ENCODE measurements around the gene S100A2. TPM values are rescaled to one million over a fixed set of nuclear protein-coding genes. Genes with fewer than 3 reads are reported as not detected.

Gene S100A2
- total and polyA plus RNA-seq, 2 of the 13 experiments (the other 11 are each of a cell fraction or from before 2014, with no cell fraction given) = 1.2 TPM

DNA sequence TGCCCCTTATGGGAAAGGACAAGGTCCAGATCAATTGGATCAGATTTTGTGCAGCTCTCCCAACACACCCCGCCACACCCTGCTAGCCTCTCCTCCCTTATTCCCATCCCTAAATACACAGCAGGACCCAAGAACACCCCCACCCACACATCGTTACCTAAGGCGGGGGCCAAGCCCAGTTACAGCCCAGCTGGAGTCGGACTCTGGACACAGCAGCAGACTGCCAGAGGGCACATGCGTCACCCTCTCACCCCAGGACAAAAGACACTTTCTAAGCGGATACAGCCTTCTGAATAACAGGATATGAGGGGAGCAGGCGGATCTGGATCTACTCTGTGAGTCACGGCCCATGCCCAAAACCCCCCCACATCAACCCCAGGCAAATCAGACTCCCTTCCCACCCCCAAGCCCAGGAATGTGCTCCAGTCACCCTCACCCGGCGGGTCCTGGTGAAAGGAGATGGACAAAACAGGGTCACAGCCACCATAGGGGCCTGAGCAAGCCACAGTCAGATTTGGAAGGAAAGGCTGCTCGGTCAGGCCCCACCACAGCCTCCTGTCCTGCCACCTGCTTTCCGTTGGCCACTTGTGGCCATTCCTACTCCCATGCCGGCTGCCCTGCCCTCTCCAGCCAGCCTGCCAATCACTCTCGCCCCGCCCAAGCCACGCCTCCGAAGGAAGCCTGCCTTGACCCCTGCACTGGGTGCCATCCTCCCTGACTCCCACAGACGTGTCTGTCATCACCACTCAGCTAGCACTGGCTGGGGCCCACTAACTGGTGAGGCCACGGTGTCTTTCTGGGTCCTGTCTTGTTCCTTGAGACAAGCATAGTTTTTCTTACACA, 43.3 kb upstream of the S100A2 start (continued):
- TF ChIP-seq, protein P1, sequence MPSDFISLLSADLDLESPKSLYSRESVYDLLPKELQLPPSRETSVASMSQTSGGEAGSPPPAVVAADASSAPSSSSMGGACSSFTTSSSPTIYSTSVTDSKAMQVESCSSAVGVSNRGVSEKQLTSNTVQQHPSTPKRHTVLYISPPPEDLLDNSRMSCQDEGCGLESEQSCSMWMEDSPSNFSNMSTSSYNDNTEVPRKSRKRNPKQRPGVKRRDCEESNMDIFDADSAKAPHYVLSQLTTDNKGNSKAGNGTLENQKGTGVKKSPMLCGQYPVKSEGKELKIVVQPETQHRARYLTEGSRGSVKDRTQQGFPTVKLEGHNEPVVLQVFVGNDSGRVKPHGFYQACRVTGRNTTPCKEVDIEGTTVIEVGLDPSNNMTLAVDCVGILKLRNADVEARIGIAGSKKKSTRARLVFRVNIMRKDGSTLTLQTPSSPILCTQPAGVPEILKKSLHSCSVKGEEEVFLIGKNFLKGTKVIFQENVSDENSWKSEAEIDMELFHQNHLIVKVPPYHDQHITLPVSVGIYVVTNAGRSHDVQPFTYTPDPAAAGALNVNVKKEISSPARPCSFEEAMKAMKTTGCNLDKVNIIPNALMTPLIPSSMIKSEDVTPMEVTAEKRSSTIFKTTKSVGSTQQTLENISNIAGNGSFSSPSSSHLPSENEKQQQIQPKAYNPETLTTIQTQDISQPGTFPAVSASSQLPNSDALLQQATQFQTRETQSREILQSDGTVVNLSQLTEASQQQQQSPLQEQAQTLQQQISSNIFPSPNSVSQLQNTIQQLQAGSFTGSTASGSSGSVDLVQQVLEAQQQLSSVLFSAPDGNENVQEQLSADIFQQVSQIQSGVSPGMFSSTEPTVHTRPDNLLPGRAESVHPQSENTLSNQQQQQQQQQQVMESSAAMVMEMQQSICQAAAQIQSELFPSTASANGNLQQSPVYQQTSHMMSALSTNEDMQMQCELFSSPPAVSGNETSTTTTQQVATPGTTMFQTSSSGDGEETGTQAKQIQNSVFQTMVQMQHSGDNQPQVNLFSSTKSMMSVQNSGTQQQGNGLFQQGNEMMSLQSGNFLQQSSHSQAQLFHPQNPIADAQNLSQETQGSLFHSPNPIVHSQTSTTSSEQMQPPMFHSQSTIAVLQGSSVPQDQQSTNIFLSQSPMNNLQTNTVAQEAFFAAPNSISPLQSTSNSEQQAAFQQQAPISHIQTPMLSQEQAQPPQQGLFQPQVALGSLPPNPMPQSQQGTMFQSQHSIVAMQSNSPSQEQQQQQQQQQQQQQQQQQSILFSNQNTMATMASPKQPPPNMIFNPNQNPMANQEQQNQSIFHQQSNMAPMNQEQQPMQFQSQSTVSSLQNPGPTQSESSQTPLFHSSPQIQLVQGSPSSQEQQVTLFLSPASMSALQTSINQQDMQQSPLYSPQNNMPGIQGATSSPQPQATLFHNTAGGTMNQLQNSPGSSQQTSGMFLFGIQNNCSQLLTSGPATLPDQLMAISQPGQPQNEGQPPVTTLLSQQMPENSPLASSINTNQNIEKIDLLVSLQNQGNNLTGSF (CRISPR knock-in tag; IDR thresholded peaks at IDR 0.05) = no peak
- TF ChIP-seq ZNF589 (CRISPR knock-in tag; conservative IDR thresholded peaks at IDR 0.05) (peak; percentile 52; the same call in 1 of the 2 replicates), FLYWCH1 (CRISPR knock-in tag; IDR thresholded peaks at IDR 0.05) (no peak), HNF4A (CRISPR knock-in tag; IDR thresholded peaks at IDR 0.05) (peak; percentile 86), ZNF577 (CRISPR knock-in tag; IDR thresholded peaks at IDR 0.05; ENCODE audit: borderline replicate concordance, low read depth) (0 out of 2 replicates have a peak, but pooled peaks have one; percentile 48), ZNF136 (CRISPR knock-in tag; IDR thresholded peaks at IDR 0.05; ENCODE audit: low read depth) (0 out of 2 replicates have a peak, but pooled peaks have one; percentile 28), SMC3 (IDR thresholded peaks at IDR 0.05; ENCODE audit: low read length) (no peak), KAT8 (CRISPR knock-in tag; IDR thresholded peaks at IDR 0.05) (peak; percentile 58), NCOA1 (CRISPR knock-in tag; IDR thresholded peaks at IDR 0.05) (no peak)
- TF ChIP-seq, protein P2, sequence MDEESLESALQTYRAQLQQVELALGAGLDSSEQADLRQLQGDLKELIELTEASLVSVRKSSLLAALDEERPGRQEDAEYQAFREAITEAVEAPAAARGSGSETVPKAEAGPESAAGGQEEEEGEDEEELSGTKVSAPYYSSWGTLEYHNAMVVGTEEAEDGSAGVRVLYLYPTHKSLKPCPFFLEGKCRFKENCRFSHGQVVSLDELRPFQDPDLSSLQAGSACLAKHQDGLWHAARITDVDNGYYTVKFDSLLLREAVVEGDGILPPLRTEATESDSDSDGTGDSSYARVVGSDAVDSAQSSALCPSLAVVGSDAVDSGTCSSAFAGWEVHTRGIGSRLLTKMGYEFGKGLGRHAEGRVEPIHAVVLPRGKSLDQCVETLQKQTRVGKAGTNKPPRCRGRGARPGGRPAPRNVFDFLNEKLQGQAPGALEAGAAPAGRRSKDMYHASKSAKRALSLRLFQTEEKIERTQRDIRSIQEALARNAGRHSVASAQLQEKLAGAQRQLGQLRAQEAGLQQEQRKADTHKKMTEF (CRISPR knock-in tag; IDR thresholded peaks at IDR 0.05) = peak; percentile 39; the same call in 1 of the 2 replicates
- TF ChIP-seq, protein P3, sequence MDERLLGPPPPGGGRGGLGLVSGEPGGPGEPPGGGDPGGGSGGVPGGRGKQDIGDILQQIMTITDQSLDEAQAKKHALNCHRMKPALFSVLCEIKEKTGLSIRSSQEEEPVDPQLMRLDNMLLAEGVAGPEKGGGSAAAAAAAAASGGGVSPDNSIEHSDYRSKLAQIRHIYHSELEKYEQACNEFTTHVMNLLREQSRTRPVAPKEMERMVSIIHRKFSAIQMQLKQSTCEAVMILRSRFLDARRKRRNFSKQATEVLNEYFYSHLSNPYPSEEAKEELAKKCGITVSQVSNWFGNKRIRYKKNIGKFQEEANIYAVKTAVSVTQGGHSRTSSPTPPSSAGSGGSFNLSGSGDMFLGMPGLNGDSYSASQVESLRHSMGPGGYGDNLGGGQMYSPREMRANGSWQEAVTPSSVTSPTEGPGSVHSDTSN (CRISPR knock-in tag; IDR thresholded peaks at IDR 0.05) = peak; percentile 92
- TF ChIP-seq, protein P4, sequence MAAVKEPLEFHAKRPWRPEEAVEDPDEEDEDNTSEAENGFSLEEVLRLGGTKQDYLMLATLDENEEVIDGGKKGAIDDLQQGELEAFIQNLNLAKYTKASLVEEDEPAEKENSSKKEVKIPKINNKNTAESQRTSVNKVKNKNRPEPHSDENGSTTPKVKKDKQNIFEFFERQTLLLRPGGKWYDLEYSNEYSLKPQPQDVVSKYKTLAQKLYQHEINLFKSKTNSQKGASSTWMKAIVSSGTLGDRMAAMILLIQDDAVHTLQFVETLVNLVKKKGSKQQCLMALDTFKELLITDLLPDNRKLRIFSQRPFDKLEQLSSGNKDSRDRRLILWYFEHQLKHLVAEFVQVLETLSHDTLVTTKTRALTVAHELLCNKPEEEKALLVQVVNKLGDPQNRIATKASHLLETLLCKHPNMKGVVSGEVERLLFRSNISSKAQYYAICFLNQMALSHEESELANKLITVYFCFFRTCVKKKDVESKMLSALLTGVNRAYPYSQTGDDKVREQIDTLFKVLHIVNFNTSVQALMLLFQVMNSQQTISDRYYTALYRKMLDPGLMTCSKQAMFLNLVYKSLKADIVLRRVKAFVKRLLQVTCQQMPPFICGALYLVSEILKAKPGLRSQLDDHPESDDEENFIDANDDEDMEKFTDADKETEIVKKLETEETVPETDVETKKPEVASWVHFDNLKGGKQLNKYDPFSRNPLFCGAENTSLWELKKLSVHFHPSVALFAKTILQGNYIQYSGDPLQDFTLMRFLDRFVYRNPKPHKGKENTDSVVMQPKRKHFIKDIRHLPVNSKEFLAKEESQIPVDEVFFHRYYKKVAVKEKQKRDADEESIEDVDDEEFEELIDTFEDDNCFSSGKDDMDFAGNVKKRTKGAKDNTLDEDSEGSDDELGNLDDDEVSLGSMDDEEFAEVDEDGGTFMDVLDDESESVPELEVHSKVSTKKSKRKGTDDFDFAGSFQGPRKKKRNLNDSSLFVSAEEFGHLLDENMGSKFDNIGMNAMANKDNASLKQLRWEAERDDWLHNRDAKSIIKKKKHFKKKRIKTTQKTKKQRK (IDR thresholded peaks at IDR 0.05; ENCODE audit: low read length) = no peak
- TF ChIP-seq, protein P5, sequence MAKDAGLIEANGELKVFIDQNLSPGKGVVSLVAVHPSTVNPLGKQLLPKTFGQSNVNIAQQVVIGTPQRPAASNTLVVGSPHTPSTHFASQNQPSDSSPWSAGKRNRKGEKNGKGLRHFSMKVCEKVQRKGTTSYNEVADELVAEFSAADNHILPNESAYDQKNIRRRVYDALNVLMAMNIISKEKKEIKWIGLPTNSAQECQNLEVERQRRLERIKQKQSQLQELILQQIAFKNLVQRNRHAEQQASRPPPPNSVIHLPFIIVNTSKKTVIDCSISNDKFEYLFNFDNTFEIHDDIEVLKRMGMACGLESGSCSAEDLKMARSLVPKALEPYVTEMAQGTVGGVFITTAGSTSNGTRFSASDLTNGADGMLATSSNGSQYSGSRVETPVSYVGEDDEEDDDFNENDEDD (CRISPR knock-in tag; IDR thresholded peaks at IDR 0.05; ENCODE audit: borderline replicate concordance) = no peak; the same call in 1 of the 2 replicates
- TF ChIP-seq, protein P6, sequence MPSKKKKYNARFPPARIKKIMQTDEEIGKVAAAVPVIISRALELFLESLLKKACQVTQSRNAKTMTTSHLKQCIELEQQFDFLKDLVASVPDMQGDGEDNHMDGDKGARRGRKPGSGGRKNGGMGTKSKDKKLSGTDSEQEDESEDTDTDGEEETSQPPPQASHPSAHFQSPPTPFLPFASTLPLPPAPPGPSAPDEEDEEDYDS (CRISPR knock-in tag; IDR thresholded peaks at IDR 0.05) = peak; percentile 94

All from HepG2 (cell line).